Endothelial cell of umbilical vein (primary cell): ENCODE results near the gene RAB35. TPM values are rescaled to one million over a fixed set of nuclear protein-coding genes. Genes with fewer than 3 reads are reported as not detected.

Experiments
- BruUV-seq: library from RNA; stranded (reverse); fragments of 400-500 nt; replicated peaks from 2 replicates; lab custom pipeline; 2021; lab: Mats Ljungman, UMichigan
- CTCF ChIA-PET: fragments of 300-600, 350-600 bp; sonication (Branson Sonifier 250); formaldehyde crosslinking; loops from one replicate; lab custom pipeline; 2021; ENCODE audit warnings: antibody characterized with exemption, inconsistent platforms; lab: Charles Lee
- POLR2A ChIA-PET: fragments of 300-600, 350-600 bp; sonication (Branson Sonifier 250); formaldehyde crosslinking; loops from one replicate; lab custom pipeline; 2021; ENCODE audit warnings: antibody characterized with exemption, inconsistent platforms; lab: Charles Lee
- DNase-seq: peaks from one replicate; pipeline ENCODE4 v3.0.0-alpha.2; 2011; ENCODE audit warnings: low read depth, low spot score
- FAIRE-seq: peaks from 2 replicates; lab custom pipeline; 2011; peaks lifted over from hg19 to GRCh38; lab: Jason Lieb, UNC
- H2AFZ ChIP-seq: 2 replicates; pipeline ENCODE4 v1.6.0; 2012; ENCODE audit warnings: low read depth, low read length, control low read depth, inconsistent platforms
- H3K27ac ChIP-seq: 2 replicates; pipeline ENCODE4 v1.5.1; 2011; ENCODE audit warnings: low read depth, mild to moderate bottlenecking, control low read depth, low read length, moderate library complexity; ENCODE audit not compliant: insufficient read depth
- H3K27me3 ChIP-seq, 2 experiments: 2 replicates each; pipeline versions ENCODE4 v1.6.0 to v1.6.1; 2011; ENCODE audit warnings: low read length in 2 of 2, mixed read lengths in 1 of 2; ENCODE audit not compliant: control insufficient read depth in 2 of 2, insufficient read depth in 2 of 2
- H3K36me3 ChIP-seq, 2 experiments: 2 replicates in 1 of 2; 3 replicates in 1 of 2; pipeline ENCODE4 v1.5.1; 2011; ENCODE audit warnings: low read length in 2 of 2, mild to moderate bottlenecking in 1 of 2, moderate library complexity in 1 of 2; ENCODE audit not compliant: control insufficient read depth in 2 of 2, insufficient read depth in 2 of 2; ENCODE audit errors: extremely low read depth in 1 of 2
- H3K4me1 ChIP-seq: 3 replicates; pipeline ENCODE4 v1.5.1; 2011; ENCODE audit warnings: mild to moderate bottlenecking, low read length; ENCODE audit not compliant: control insufficient read depth, insufficient read depth; ENCODE audit errors: extremely low read depth
- H3K4me2 ChIP-seq: 2 replicates; pipeline ENCODE4 v1.6.1; 2011; ENCODE audit warnings: low read length, control low read depth, mixed read lengths; ENCODE audit not compliant: insufficient read depth
- H3K4me3 ChIP-seq, 3 experiments: fragments of 200-600 bp in 1 of 3; sonication (generic), shearing (Covaris generic) in 1 of 3; replicated peaks in 1 of 3; 2 replicates each; pipeline ENCODE4 v1.5.1; 2011 to 2016; ENCODE audit warnings: control low read depth in 3 of 3, low read length in 3 of 3, mild to moderate bottlenecking in 2 of 3, inconsistent platforms in 1 of 3, low read depth in 1 of 3, moderate library complexity in 1 of 3; ENCODE audit not compliant: insufficient read depth in 1 of 3
- H3K79me2 ChIP-seq: 2 replicates; pipeline ENCODE4 v1.6.0; 2012; ENCODE audit warnings: low read length, inconsistent platforms; ENCODE audit not compliant: control insufficient read depth, insufficient read depth
- H3K9ac ChIP-seq: replicated peaks from 2 replicates; pipeline ENCODE3; 2011; ENCODE audit warnings: low read length, control low read depth; ENCODE audit not compliant: insufficient read depth; ENCODE audit errors: extremely low read depth
- H3K9me1 ChIP-seq: replicated peaks from 3 replicates; pipeline ENCODE4 v1.6.0; 2011; ENCODE audit warnings: mild to moderate bottlenecking, low read length; ENCODE audit not compliant: control insufficient read depth, insufficient read depth; ENCODE audit errors: extremely low read depth
- H3K9me3 ChIP-seq: replicated peaks from 2 replicates; pipeline ENCODE4 v1.5.1; 2012; ENCODE audit warnings: low read length, inconsistent platforms; ENCODE audit not compliant: control insufficient read depth, insufficient read depth
- H4K20me1 ChIP-seq: replicated peaks from 2 replicates; pipeline ENCODE3; 2011; ENCODE audit warnings: mild to moderate bottlenecking, low read length; ENCODE audit not compliant: control insufficient read depth, insufficient read depth; ENCODE audit errors: extremely low read depth
- EZH2 ChIP-seq: IDR thresholded peaks from 2 replicates; pipeline ENCODE4 v1.6.1; 2012; ENCODE audit warnings: borderline replicate concordance, low read depth, mild to moderate bottlenecking, moderate library complexity, low read length, inconsistent platforms; ENCODE audit not compliant: severe bottlenecking
- FOS ChIP-seq: IDR thresholded peaks from 2 replicates; pipeline ENCODE4 v1.6.1; 2011; ENCODE audit warnings: mild to moderate bottlenecking, low read length, moderate library complexity, borderline replicate concordance; ENCODE audit not compliant: insufficient read depth
- GATA2 ChIP-seq: IDR thresholded peaks from 2 replicates; pipeline ENCODE4 v1.7.0; 2011; ENCODE audit warnings: low read depth, mild to moderate bottlenecking, moderate library complexity, mixed read lengths, low read length; ENCODE audit not compliant: insufficient read length, insufficient read depth
- JUN ChIP-seq: IDR thresholded peaks from 2 replicates; pipeline ENCODE4 v1.6.1; 2011; ENCODE audit warnings: borderline replicate concordance, low read depth; ENCODE audit not compliant: insufficient read length, insufficient read depth
- MYC ChIP-seq: IDR thresholded peaks from one replicate; pipeline ENCODE4 v1.6.1; 2011; ENCODE audit warnings: mild to moderate bottlenecking, low read depth, low read length
- POLR2A ChIP-seq: IDR thresholded peaks from 2 replicates; pipeline ENCODE4 v1.6.1; 2012; ENCODE audit warnings: low read depth, mild to moderate bottlenecking, control low read depth, low read length
- POLR2AphosphoS5 ChIP-seq: IDR thresholded peaks from 2 replicates; pipeline ENCODE4 v1.6.1; 2012; ENCODE audit warnings: low read depth, mild to moderate bottlenecking, control low read depth, low read length, moderate library complexity; ENCODE audit not compliant: insufficient read depth
- dilution Hi-C: fragments of 300-500 bp; cut with MboI; formaldehyde crosslinking; loops from one replicate; pipeline ENCODE4 v1.15.0; 2019; ENCODE audit warnings: low sequenced_read_pairs; ENCODE audit not compliant: extremely low pct_ligation_motif_present
- intact Hi-C: fragments of 100-400 bp; cut with micrococcal nuclease; formaldehyde crosslinking; loops from one replicate; pipeline ENCODE4 v1.10.0; 2022
- polyA plus RNA-seq, 4 experiments: library from polyadenylated mRNA; depleted of rRNA in 3 of 4; stranded (reverse) in 3 of 4; unstranded in 1 of 4; fragments of >200 nt; gene quantifications; 2 replicates each; pipeline versions ENCODE4 v1.2.1 to v1.2.3, GENCODE V29; 2011 to 2012; ENCODE audit warnings: missing spikeins in 1 of 4
- total RNA-seq: library from RNA; stranded (reverse); gene quantifications from 2 replicates; pipeline ENCODE4 v1.2.3, GENCODE V29; 2021
- TF ChIP-seq, protein P1 (sequence below), 2 donors: IDR thresholded peaks; 1 replicate in 1 of 2; 2 replicates in 1 of 2; pipeline ENCODE4 v1.5.1; 2011; ENCODE audit warnings: low read length in 2 of 2, mild to moderate bottlenecking in 2 of 2, moderate library complexity in 2 of 2, control low read depth in 1 of 2, inconsistent platforms in 1 of 2, low read depth in 1 of 2; ENCODE audit not compliant: insufficient read depth in 1 of 2; ENCODE audit errors: extremely low read depth in 1 of 2
- TF ChIP-seq, protein P2 (sequence below): IDR thresholded peaks from 2 replicates; pipeline ENCODE4 v1.6.1; 2011; ENCODE audit not compliant: insufficient read depth, insufficient read length

RAB35 gene
- total and polyA plus RNA-seq, 2 donors (not counting 3 experiments of a cell fraction or from before 2014, with no cell fraction given) = 70.5 to 80.3 TPM

- Histone ChIP-seq H3K4me1 (no peaks in the 10 kb centered on the region), H3K9me1 (no peaks in the 10 kb centered on the region), H3K27me3 (peaks cover 10 to 19% of the 10 kb centered on the region in 2 experiments), H3K9ac (no peak overlapping the region), H3K79me2 (no peaks in the 10 kb centered on the region), H3K4me3 (no peak overlapping the region), H3K9me3 (no peaks in the 10 kb centered on the region), H3K4me2 (no peak overlapping the region), H3K27ac (no peak overlapping the region), H4K20me1 (no peaks in the 10 kb centered on the region), H2AFZ (no peak overlapping the region), H3K36me3 (no peaks in the 10 kb centered on the region)
- CTCF ChIA-PET = interaction anchor here (1.4 kb wide), 1 partner anchor 18 kb away, joined by 6 read pairs; no protein-coding TSS in a partner anchor
- dilution Hi-C loops (no loop called here), intact Hi-C loops (no loop called here)
- no TSS peak for BruUV-seq
- FAIRE-seq (no peak), DNase-seq (no peak)
- TF ChIP-seq GATA2 = no peak
- TF ChIP-seq, protein P1, sequence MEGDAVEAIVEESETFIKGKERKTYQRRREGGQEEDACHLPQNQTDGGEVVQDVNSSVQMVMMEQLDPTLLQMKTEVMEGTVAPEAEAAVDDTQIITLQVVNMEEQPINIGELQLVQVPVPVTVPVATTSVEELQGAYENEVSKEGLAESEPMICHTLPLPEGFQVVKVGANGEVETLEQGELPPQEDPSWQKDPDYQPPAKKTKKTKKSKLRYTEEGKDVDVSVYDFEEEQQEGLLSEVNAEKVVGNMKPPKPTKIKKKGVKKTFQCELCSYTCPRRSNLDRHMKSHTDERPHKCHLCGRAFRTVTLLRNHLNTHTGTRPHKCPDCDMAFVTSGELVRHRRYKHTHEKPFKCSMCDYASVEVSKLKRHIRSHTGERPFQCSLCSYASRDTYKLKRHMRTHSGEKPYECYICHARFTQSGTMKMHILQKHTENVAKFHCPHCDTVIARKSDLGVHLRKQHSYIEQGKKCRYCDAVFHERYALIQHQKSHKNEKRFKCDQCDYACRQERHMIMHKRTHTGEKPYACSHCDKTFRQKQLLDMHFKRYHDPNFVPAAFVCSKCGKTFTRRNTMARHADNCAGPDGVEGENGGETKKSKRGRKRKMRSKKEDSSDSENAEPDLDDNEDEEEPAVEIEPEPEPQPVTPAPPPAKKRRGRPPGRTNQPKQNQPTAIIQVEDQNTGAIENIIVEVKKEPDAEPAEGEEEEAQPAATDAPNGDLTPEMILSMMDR (IDR thresholded peaks at IDR 0.05; ENCODE audit: extremely low read depth in 1 of 2, insufficient read depth in 1 of 2, low read depth in 1 of 2, low read length in 2 of 2) = no peak
- no peak for TF ChIP-seq JUN
- TF ChIP-seq POLR2AphosphoS5 = no peak
- TF ChIP-seq MYC = no peak
- no peak for TF ChIP-seq FOS
- TF ChIP-seq EZH2 = no peak
- TF ChIP-seq, protein P2, sequence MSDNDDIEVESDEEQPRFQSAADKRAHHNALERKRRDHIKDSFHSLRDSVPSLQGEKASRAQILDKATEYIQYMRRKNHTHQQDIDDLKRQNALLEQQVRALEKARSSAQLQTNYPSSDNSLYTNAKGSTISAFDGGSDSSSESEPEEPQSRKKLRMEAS = no peak
- no peak for TF ChIP-seq POLR2A
- POLR2A ChIA-PET = no interaction called here
These were observed 47.3 kb downstream of the RAB35 start for GRCh38 chr12:120069278-120069677.
